ENCODE data around the gene SLC47A2. TPM values are rescaled to one million over a fixed set of nuclear protein-coding genes. Genes with fewer than 3 reads are reported as not detected.
A peak's percentile ranks its signal among the peaks of the same experiment; 100 is the strongest.

The SLC47A2 gene
- total and polyA plus RNA-seq, 2 donors from 2014 or later = 46.3 to 61.5 TPM

- no peaks in the 10 kb centered on the region for H3K9me3 ChIP-seq (ENCODE audit: control insufficient read depth in 2 of 3, insufficient read depth in 1 of 3, low read length in 3 of 3)
- no peak overlapping the region for H3K4me3 ChIP-seq (ENCODE audit: low read length in 3 of 3)
- TF ChIP-seq, protein P1, sequence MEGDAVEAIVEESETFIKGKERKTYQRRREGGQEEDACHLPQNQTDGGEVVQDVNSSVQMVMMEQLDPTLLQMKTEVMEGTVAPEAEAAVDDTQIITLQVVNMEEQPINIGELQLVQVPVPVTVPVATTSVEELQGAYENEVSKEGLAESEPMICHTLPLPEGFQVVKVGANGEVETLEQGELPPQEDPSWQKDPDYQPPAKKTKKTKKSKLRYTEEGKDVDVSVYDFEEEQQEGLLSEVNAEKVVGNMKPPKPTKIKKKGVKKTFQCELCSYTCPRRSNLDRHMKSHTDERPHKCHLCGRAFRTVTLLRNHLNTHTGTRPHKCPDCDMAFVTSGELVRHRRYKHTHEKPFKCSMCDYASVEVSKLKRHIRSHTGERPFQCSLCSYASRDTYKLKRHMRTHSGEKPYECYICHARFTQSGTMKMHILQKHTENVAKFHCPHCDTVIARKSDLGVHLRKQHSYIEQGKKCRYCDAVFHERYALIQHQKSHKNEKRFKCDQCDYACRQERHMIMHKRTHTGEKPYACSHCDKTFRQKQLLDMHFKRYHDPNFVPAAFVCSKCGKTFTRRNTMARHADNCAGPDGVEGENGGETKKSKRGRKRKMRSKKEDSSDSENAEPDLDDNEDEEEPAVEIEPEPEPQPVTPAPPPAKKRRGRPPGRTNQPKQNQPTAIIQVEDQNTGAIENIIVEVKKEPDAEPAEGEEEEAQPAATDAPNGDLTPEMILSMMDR (IDR thresholded peaks at IDR 0.05; ENCODE audit: borderline replicate concordance, extremely low read depth, insufficient read depth) = no peak
- H3K9ac ChIP-seq (ENCODE audit: low read length in 3 of 3) = no peak overlapping the region
- no peaks in the 10 kb centered on the region for H3K36me3 ChIP-seq (ENCODE audit: control insufficient read depth in 2 of 3, insufficient read depth in 3 of 3, low read length in 3 of 3)
- H3K27me3 ChIP-seq (ENCODE audit: control insufficient read depth, insufficient read depth, low read length) = no peaks in the 10 kb centered on the region
- DNase-seq (no peak), FAIRE-seq (no peak)
- no peaks in the 10 kb centered on the region for H3K4me1 ChIP-seq (ENCODE audit: control insufficient read depth in 2 of 3, insufficient read depth in 2 of 3, low read depth in 1 of 3, low read length in 3 of 3)
- intact Hi-C loops (cut with DNase I) = no loop called here
- H3K27ac ChIP-seq (ENCODE audit: low read depth in 2 of 2, low read length in 2 of 2) = no peak overlapping the region
Measured at GRCh38 chr17:19759568-19760549, 43.5 kb upstream of the SLC47A2 start.

- H3K4me3 ChIP-seq (ENCODE audit: low read length in 3 of 3) = no peak overlapping the region
- no peak overlapping the region for H3K9ac ChIP-seq (ENCODE audit: low read length in 3 of 3)
- no peaks in the 10 kb centered on the region for H3K9me3 ChIP-seq (ENCODE audit: control insufficient read depth in 2 of 3, insufficient read depth in 1 of 3, low read length in 3 of 3)
- FAIRE-seq = no peak
- DNase-seq = peak in 1 of 5 donors; percentile 68
- H3K27me3 ChIP-seq (ENCODE audit: control insufficient read depth, insufficient read depth, low read length) = no peaks in the 10 kb centered on the region
- no peak overlapping the region for H3K27ac ChIP-seq (ENCODE audit: low read depth in 2 of 2, low read length in 2 of 2)
- intact Hi-C loops (cut with DNase I) = no loop called here
- H3K36me3 ChIP-seq (ENCODE audit: control insufficient read depth in 2 of 3, insufficient read depth in 3 of 3, low read length in 3 of 3) = no peaks in the 10 kb centered on the region
- H3K4me1 ChIP-seq (ENCODE audit: control insufficient read depth in 2 of 3, insufficient read depth in 2 of 3, low read depth in 1 of 3, low read length in 3 of 3) = peaks cover 0 to 12% (median 4%) of the 10 kb centered on the region in 3 donors
- TF ChIP-seq, protein P1 (IDR thresholded peaks at IDR 0.05; ENCODE audit: borderline replicate concordance, extremely low read depth, insufficient read depth) = no peak
Measured at GRCh38 chr17:19757536-19758180, 41.3 kb upstream of the SLC47A2 start.

DNA sequence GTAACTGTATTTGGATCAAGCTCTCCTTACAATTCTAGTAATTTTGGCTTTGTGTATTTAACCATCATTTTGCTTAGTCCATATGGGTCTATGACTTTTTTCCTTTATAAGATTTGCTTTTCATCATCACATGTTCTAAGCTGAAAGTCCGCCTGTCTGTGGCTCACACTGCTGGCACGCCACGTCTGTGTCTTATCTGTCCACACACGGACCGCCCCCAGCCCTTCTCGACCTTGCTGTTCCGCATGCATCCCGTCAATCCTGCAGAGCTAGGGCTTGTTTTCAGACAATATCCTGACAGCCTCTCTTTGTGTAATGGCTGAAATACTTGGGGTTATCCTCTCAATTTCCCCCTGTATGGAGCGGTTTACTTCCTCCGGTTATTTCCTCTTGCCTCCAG, 40.2 kb upstream of the SLC47A2 start:
- intact Hi-C loops (cut with DNase I) = no loop called here
- Histone ChIP-seq H3K27me3 (ENCODE audit: control insufficient read depth, insufficient read depth, low read length) (no peaks in the 10 kb centered on the region), H3K9ac (ENCODE audit: low read length in 3 of 3) (no peak overlapping the region), H3K27ac (ENCODE audit: low read depth in 2 of 2, low read length in 2 of 2) (no peak overlapping the region), H3K4me3 (ENCODE audit: low read length in 3 of 3) (no peak overlapping the region), H3K36me3 (ENCODE audit: control insufficient read depth in 2 of 3, insufficient read depth in 3 of 3, low read length in 3 of 3) (no peaks in the 10 kb centered on the region), H3K4me1 (ENCODE audit: control insufficient read depth in 2 of 3, insufficient read depth in 2 of 3, low read depth in 1 of 3, low read length in 3 of 3) (peaks cover 0 to 15% (median 7%) of the 10 kb centered on the region in 3 donors), H3K9me3 (ENCODE audit: control insufficient read depth in 2 of 3, insufficient read depth in 1 of 3, low read length in 3 of 3) (no peaks in the 10 kb centered on the region)
- FAIRE-seq (no peak), DNase-seq (no peak)
- TF ChIP-seq, protein P1 (IDR thresholded peaks at IDR 0.05; ENCODE audit: borderline replicate concordance, extremely low read depth, insufficient read depth) = no peak
